ENCODE measurements around the gene KRTAP5-10. TPM values are rescaled to one million over a fixed set of nuclear protein-coding genes. Genes with fewer than 3 reads are reported as not detected.

The KRTAP5-10 gene
- total and polyA plus RNA-seq, 2 donors (not counting 3 experiments of a cell fraction or from before 2014, with no cell fraction given), result not detected

- Histone ChIP-seq H2AFZ (ENCODE audit: low read depth, low read length) (no peak overlapping the region), H3K27ac (ENCODE audit: insufficient read depth, low read depth, low read length) (no peak overlapping the region), H3K27me3 (ENCODE audit: control insufficient read depth in 2 of 2, insufficient read depth in 2 of 2, low read length in 2 of 2) (peaks cover 0 to 2% of the 10 kb centered on the region in 2 experiments), H3K9ac (replicated peaks; ENCODE audit: extremely low read depth, insufficient read depth, low read length) (no peak overlapping the region), H3K4me1 (ENCODE audit: control insufficient read depth, extremely low read depth, insufficient read depth, low read length) (no peaks in the 10 kb centered on the region), H4K20me1 (replicated peaks; ENCODE audit: control insufficient read depth, extremely low read depth, insufficient read depth, low read length) (no peaks in the 10 kb centered on the region), H3K36me3 (ENCODE audit: control insufficient read depth in 2 of 2, extremely low read depth in 1 of 2, insufficient read depth in 2 of 2, low read length in 2 of 2) (no peaks in the 10 kb centered on the region), H3K79me2 (ENCODE audit: control insufficient read depth, insufficient read depth, low read length) (no peaks in the 10 kb centered on the region), H3K9me1 (replicated peaks; ENCODE audit: control insufficient read depth, extremely low read depth, insufficient read depth, low read length) (no peaks in the 10 kb centered on the region), H3K4me2 (ENCODE audit: insufficient read depth, low read length) (no peak overlapping the region), H3K9me3 (replicated peaks; ENCODE audit: control insufficient read depth, insufficient read depth, low read length) (no peaks in the 10 kb centered on the region), H3K4me3 (replicated peaks in 1 of 3; ENCODE audit: insufficient read depth in 1 of 3, low read depth in 1 of 3, low read length in 3 of 3) (no peak overlapping the region)
- FAIRE-seq (peak; percentile 91), DNase-seq (ENCODE audit: low read depth, low spot score) (peak; percentile 63)
- BruUV-seq (replicated peaks), result no TSS peak
- TF ChIP-seq, protein P1, sequence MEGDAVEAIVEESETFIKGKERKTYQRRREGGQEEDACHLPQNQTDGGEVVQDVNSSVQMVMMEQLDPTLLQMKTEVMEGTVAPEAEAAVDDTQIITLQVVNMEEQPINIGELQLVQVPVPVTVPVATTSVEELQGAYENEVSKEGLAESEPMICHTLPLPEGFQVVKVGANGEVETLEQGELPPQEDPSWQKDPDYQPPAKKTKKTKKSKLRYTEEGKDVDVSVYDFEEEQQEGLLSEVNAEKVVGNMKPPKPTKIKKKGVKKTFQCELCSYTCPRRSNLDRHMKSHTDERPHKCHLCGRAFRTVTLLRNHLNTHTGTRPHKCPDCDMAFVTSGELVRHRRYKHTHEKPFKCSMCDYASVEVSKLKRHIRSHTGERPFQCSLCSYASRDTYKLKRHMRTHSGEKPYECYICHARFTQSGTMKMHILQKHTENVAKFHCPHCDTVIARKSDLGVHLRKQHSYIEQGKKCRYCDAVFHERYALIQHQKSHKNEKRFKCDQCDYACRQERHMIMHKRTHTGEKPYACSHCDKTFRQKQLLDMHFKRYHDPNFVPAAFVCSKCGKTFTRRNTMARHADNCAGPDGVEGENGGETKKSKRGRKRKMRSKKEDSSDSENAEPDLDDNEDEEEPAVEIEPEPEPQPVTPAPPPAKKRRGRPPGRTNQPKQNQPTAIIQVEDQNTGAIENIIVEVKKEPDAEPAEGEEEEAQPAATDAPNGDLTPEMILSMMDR (IDR thresholded peaks at IDR 0.05; ENCODE audit: extremely low read depth in 1 of 2, insufficient read depth in 1 of 2, low read depth in 1 of 2, low read length in 2 of 2), result peak; percentile 76 to 86
- TF ChIP-seq MAX (IDR thresholded peaks at IDR 0.05; ENCODE audit: insufficient read depth, insufficient read length), result no peak
- ChIA-PET CTCF (interaction anchor here (0.6 to 1.4 kb wide), 19 partner anchors 9 to 1110 kb away, joined by 3 to 28 read pairs (median 5); partner anchors contain the start of genes DHCR7, KRTAP5-10 and NADSYN1), POLR2A (no interaction called here)
- dilution Hi-C loops (cut with MboI; ENCODE audit: extremely low pct_ligation_motif_present, low sequenced_read_pairs) (no loop called here), intact Hi-C loops (cut with micrococcal nuclease) (loop anchor here (10.0 kb wide), 1 partner anchor 96 kb away; no protein-coding TSS in a partner anchor)
Observed at GRCh38 chr11:71580057-71581003, 15.0 kb downstream of the KRTAP5-10 start.

DNA sequence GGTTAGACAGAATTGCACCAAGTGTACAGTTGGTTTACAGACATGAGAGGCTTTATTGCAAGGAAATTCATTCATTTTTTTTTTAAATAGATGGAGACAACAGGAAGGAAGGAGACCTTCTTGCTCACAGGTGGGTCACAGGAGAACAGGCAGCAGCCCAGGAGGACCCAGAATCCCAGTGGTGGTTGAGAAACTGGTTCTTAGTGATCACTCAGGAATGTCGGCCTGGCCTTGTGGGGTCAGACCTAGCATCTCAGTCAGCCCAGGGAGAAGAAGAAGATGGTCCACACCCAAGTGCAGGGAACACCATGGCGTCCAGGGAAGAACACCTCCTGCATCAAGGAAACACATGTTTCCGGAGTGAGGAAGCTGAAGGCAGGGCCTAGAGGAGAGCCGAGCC is 16.5 kb downstream of the KRTAP5-10 start:
- H3K36me3 ChIP-seq (ENCODE audit: control insufficient read depth in 2 of 2, extremely low read depth in 1 of 2, insufficient read depth in 2 of 2, low read length in 2 of 2), result no peaks in the 10 kb centered on the region
- intact Hi-C loops (cut with micrococcal nuclease), result loop anchor here (10.0 kb wide), 1 partner anchor 97 kb away; no protein-coding TSS in a partner anchor
- H3K27ac ChIP-seq (ENCODE audit: insufficient read depth, low read depth, low read length), result no peak overlapping the region
- dilution Hi-C loops (cut with MboI; ENCODE audit: extremely low pct_ligation_motif_present, low sequenced_read_pairs), result no loop called here
- no peaks in the 10 kb centered on the region for H3K27me3 ChIP-seq (ENCODE audit: control insufficient read depth in 2 of 2, insufficient read depth in 2 of 2, low read length in 2 of 2)
- ChIA-PET POLR2A (no interaction called here), CTCF (interaction anchor here (1.2 kb wide), 1 partner anchor 19 kb away, joined by 3 read pairs; no protein-coding TSS in a partner anchor)
- DNase-seq (ENCODE audit: low read depth, low spot score) (no peak), FAIRE-seq (no peak)
- no peak overlapping the region for H3K9ac ChIP-seq (replicated peaks; ENCODE audit: extremely low read depth, insufficient read depth, low read length)
- no peak overlapping the region for H3K4me3 ChIP-seq (replicated peaks in 1 of 3; ENCODE audit: insufficient read depth in 1 of 3, low read depth in 1 of 3, low read length in 3 of 3)
- H4K20me1 ChIP-seq (replicated peaks; ENCODE audit: control insufficient read depth, extremely low read depth, insufficient read depth, low read length), result no peaks in the 10 kb centered on the region
- no peaks in the 10 kb centered on the region for H3K9me1 ChIP-seq (replicated peaks; ENCODE audit: control insufficient read depth, extremely low read depth, insufficient read depth, low read length)
- BruUV-seq (replicated peaks), result no TSS peak
- no peaks in the 10 kb centered on the region for H3K79me2 ChIP-seq (ENCODE audit: control insufficient read depth, insufficient read depth, low read length)
- H3K9me3 ChIP-seq (replicated peaks; ENCODE audit: control insufficient read depth, insufficient read depth, low read length), result no peaks in the 10 kb centered on the region
- no peak overlapping the region for H3K4me2 ChIP-seq (ENCODE audit: insufficient read depth, low read length)
- no peak for TF ChIP-seq POLR2A (IDR thresholded peaks at IDR 0.05; ENCODE audit: low read depth, low read length)
- TF ChIP-seq MYC (IDR thresholded peaks at IDR 0.05; ENCODE audit: low read depth, low read length), result no peak
- no peak for TF ChIP-seq EZH2 (IDR thresholded peaks at IDR 0.05; ENCODE audit: borderline replicate concordance, low read depth, low read length, severe bottlenecking)
- no peak for TF ChIP-seq POLR2AphosphoS5 (IDR thresholded peaks at IDR 0.05; ENCODE audit: insufficient read depth, low read depth, low read length)
- TF ChIP-seq, protein P1 (IDR thresholded peaks at IDR 0.05; ENCODE audit: extremely low read depth in 1 of 2, insufficient read depth in 1 of 2, low read depth in 1 of 2, low read length in 2 of 2), result no peak
- no peak for TF ChIP-seq GATA2 (IDR thresholded peaks at IDR 0.05; ENCODE audit: insufficient read depth, insufficient read length, low read depth, low read length)
- no peak for TF ChIP-seq MAX (IDR thresholded peaks at IDR 0.05; ENCODE audit: insufficient read depth, insufficient read length)
- no peak for TF ChIP-seq FOS (IDR thresholded peaks at IDR 0.05; ENCODE audit: borderline replicate concordance, insufficient read depth, low read length)
- TF ChIP-seq JUN (IDR thresholded peaks at IDR 0.05; ENCODE audit: borderline replicate concordance, insufficient read depth, insufficient read length, low read depth), result no peak
- H2AFZ ChIP-seq (ENCODE audit: low read depth, low read length), result no peak overlapping the region
- no peaks in the 10 kb centered on the region for H3K4me1 ChIP-seq (ENCODE audit: control insufficient read depth, extremely low read depth, insufficient read depth, low read length)
